Lower lobe of right lung (tissue), 2 donors: ENCODE results near the gene TJP1. TPM values are rescaled to one million over a fixed set of nuclear protein-coding genes. Genes with fewer than 3 reads are reported as not detected.

Source experiments
- ATAC-seq, 2 donors: fragments of 200-7000 bp; cut with Tn5 transposase; one replicate each; pipeline ENCODE4 v1.9.1; 2020 to 2022; ENCODE audit warnings: mild to moderate bottlenecking in 2 of 2, moderate library complexity in 2 of 2
- DNase-seq: peaks from one replicate; pipeline ENCODE4 v3.0.0-alpha.2; 2020
- H3K27ac ChIP-seq: fragments of 200-600 bp; one replicate; pipeline ENCODE4 v1.8.0; 2022
- H3K27me3 ChIP-seq: fragments of 200-600 bp; one replicate; pipeline ENCODE4 v1.8.0; 2022; ENCODE audit warnings: low read depth
- H3K36me3 ChIP-seq: fragments of 200-600 bp; one replicate; pipeline ENCODE4 v1.8.0; 2022; ENCODE audit warnings: mild to moderate bottlenecking
- H3K4me1 ChIP-seq: fragments of 200-600 bp; one replicate; pipeline ENCODE4 v1.8.0; 2022
- H3K4me3 ChIP-seq: fragments of 200-600 bp; one replicate; pipeline ENCODE4 v1.8.0; 2022; ENCODE audit warnings: mild to moderate bottlenecking
- H3K9me3 ChIP-seq: fragments of 200-600 bp; one replicate; pipeline ENCODE4 v1.8.0; 2022
- CTCF ChIP-seq: fragments of 200-600 bp; IDR thresholded peaks from one replicate; pipeline ENCODE4 v1.8.0; 2022; ENCODE audit warnings: antibody characterized with exemption, mild to moderate bottlenecking
- intact Hi-C: fragments of 100-400 bp; cut with DNase I; formaldehyde crosslinking; loops from one replicate; pipeline ENCODE4 v1.11.0; 2022
- total RNA-seq: library from RNA; stranded (reverse); fragmentation: NEBNext Ultra II Directional; extraction: Animal tissue kit (Norgen Biotek cat#: 25700); gene quantifications from one replicate; pipeline ENCODE4 v1.2.1, GENCODE V29; 2021
- donor health status: DM: no; HTN: yes; CAD: no; lungs with severe emphysema.

The TJP1 gene
- total RNA-seq, 1 donor from 2014 or later = 115 TPM

GRCh38 chr15:29695489-29696167 is 126.6 kb downstream of the TJP1 start:
- intact Hi-C loops = no loop called here
- H3K9me3 ChIP-seq = no peaks in the 10 kb centered on the region
- no peak for DNase-seq

GRCh38 chr15:29693225-29693624 is 129.0 kb downstream of the TJP1 start:
- Histone ChIP-seq H3K27me3 (no peaks in the 10 kb centered on the region), H3K9me3 (no peaks in the 10 kb centered on the region), H3K27ac (no peak overlapping the region), H3K36me3 (no peaks in the 10 kb centered on the region), H3K4me3 (no peak overlapping the region), H3K4me1 (no peaks in the 10 kb centered on the region)
- TF ChIP-seq CTCF = no peak
- ATAC-seq = no peak
- no peak for DNase-seq
- intact Hi-C loops = no loop called here

More at GRCh38 chr15:29695489-29696167, 126.6 kb downstream of the TJP1 start:
- Histone ChIP-seq H3K27me3 (no peaks in the 10 kb centered on the region), H3K4me3 (no peak overlapping the region), H3K4me1 (no peaks in the 10 kb centered on the region), H3K27ac (no peak overlapping the region), H3K36me3 (peaks cover 23% of the 10 kb centered on the region)
- peak in 1 of 2 donors; percentile 45 for ATAC-seq
- TF ChIP-seq CTCF = no peak

GRCh38 chr15:29692527-29692926 is 129.7 kb downstream of the TJP1 start:
- Histone ChIP-seq H3K9me3 (no peaks in the 10 kb centered on the region), H3K27ac (no peak overlapping the region), H3K27me3 (no peaks in the 10 kb centered on the region), H3K36me3 (no peaks in the 10 kb centered on the region), H3K4me1 (no peaks in the 10 kb centered on the region), H3K4me3 (no peak overlapping the region)
- DNase-seq = no peak
- intact Hi-C loops = no loop called here
- ATAC-seq = no peak
- no peak for TF ChIP-seq CTCF

DNA sequence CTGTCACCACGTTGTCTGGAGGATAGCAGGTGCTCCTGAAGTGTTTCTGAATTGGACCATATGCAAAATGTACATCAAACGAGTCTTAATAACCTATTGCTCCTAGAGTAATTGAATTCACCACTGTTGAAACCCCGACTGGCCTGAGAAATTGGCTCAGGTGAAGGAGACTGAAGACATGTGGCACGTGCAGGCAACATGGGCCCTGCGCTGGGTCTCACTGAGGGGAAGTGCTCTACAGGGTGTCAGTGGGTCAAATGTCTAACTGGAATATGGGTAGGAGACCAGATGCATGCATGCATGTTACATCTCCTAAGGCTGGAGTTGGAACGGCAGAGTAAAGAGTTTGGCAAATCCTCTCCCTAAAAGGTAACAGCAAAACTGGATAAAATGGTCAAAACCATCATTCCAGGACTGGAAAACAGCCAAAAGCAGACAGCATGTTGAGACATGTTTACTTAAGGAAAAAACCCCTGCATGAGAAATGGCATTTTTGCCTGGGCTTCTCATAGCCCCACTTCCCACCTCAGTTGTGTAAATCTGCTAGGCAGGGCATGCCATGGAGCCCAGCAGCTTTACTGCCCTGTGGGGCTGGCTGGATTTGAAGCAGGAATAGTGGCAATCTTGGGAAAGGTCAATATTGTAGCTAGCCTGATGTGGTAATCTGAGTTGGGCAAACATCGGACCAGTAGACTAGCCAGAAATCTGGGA is 131.3 kb downstream of the TJP1 start:
- intact Hi-C loops = no loop called here
- H3K27me3 ChIP-seq = no peaks in the 10 kb centered on the region
- no peak for ATAC-seq
- no peaks in the 10 kb centered on the region for H3K36me3 ChIP-seq
- H3K9me3 ChIP-seq = no peaks in the 10 kb centered on the region
- H3K4me1 ChIP-seq = no peaks in the 10 kb centered on the region
- no peak overlapping the region for H3K4me3 ChIP-seq
- DNase-seq = no peak
- H3K27ac ChIP-seq = no peak overlapping the region
- TF ChIP-seq CTCF = no peak

GRCh38 chr15:29689287-29689986 is 132.8 kb downstream of the TJP1 start:
- intact Hi-C loops = no loop called here
- no peak for DNase-seq
- Histone ChIP-seq H3K27ac (no peak overlapping the region), H3K9me3 (no peaks in the 10 kb centered on the region), H3K4me3 (no peak overlapping the region), H3K4me1 (no peaks in the 10 kb centered on the region), H3K27me3 (no peaks in the 10 kb centered on the region), H3K36me3 (no peaks in the 10 kb centered on the region)
- ATAC-seq = peak in 1 of 2 donors; percentile 23
- TF ChIP-seq CTCF = no peak
